RWPE2 (cell line): ENCODE results near the gene CLDN6.

Experiments used
- ATAC-seq: fragments of 200-7000 bp; cut with Tn5 transposase; 3 replicates; pipeline ENCODE4 v1.9.1; 2021; ENCODE audit warnings: low read depth
- DNase-seq: peaks from one replicate; pipeline ENCODE4 v3.0.0-alpha.2; 2020; ENCODE audit warnings: low spot score
- H3K27ac ChIP-seq: fragments of 450-650 bp; 2 replicates; pipeline ENCODE4 v1.5.1; 2017; ENCODE audit warnings: mild to moderate bottlenecking; ENCODE audit not compliant: poor library complexity, severe bottlenecking
- H3K27me3 ChIP-seq: fragments of 250-450 bp; sonication (Bioruptor Pico); 2 replicates; pipeline ENCODE4 v1.5.1; 2021; ENCODE audit warnings: mild to moderate bottlenecking, moderate library complexity; ENCODE audit not compliant: insufficient read depth, poor library complexity, severe bottlenecking
- H3K36me3 ChIP-seq: fragments of 250-450 bp; sonication (Bioruptor Pico); 2 replicates; pipeline ENCODE4 v1.5.1; 2020; ENCODE audit warnings: low read depth, mild to moderate bottlenecking, moderate library complexity
- H3K4me1 ChIP-seq: fragments of 250-450 bp; sonication (Bioruptor Pico); 2 replicates; pipeline ENCODE4 v1.5.1; 2021; ENCODE audit warnings: mild to moderate bottlenecking, moderate library complexity; ENCODE audit not compliant: insufficient read depth, poor library complexity, severe bottlenecking
- H3K4me3 ChIP-seq: fragments of 250-450 bp; sonication (Bioruptor Pico); 2 replicates; pipeline ENCODE4 v1.5.1; 2021; ENCODE audit warnings: mild to moderate bottlenecking, moderate library complexity; ENCODE audit not compliant: severe bottlenecking
- H3K9me3 ChIP-seq: fragments of 250-450 bp; sonication (Bioruptor Pico); 2 replicates; pipeline ENCODE4 v1.5.1; 2021; ENCODE audit warnings: mild to moderate bottlenecking, moderate library complexity; ENCODE audit not compliant: severe bottlenecking
- TF ChIP-seq, protein P1 (sequence below): fragments of 450-650 bp; IDR thresholded peaks from one replicate; pipeline ENCODE4 v1.5.1; 2017; ENCODE audit warnings: mild to moderate bottlenecking, moderate library complexity; ENCODE audit not compliant: poor library complexity, severe bottlenecking

The CLDN6 gene

GRCh38 chr16:3050487-3050886 lies 32.5 kb upstream of the CLDN6 start:
- no peaks in the 10 kb centered on the region for H3K9me3 ChIP-seq
- H3K27me3 ChIP-seq: peaks cover 30% of the 10 kb centered on the region
- H3K27ac ChIP-seq: no peak overlapping the region
- no peaks in the 10 kb centered on the region for H3K36me3 ChIP-seq
- TF ChIP-seq, protein P1, sequence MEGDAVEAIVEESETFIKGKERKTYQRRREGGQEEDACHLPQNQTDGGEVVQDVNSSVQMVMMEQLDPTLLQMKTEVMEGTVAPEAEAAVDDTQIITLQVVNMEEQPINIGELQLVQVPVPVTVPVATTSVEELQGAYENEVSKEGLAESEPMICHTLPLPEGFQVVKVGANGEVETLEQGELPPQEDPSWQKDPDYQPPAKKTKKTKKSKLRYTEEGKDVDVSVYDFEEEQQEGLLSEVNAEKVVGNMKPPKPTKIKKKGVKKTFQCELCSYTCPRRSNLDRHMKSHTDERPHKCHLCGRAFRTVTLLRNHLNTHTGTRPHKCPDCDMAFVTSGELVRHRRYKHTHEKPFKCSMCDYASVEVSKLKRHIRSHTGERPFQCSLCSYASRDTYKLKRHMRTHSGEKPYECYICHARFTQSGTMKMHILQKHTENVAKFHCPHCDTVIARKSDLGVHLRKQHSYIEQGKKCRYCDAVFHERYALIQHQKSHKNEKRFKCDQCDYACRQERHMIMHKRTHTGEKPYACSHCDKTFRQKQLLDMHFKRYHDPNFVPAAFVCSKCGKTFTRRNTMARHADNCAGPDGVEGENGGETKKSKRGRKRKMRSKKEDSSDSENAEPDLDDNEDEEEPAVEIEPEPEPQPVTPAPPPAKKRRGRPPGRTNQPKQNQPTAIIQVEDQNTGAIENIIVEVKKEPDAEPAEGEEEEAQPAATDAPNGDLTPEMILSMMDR: no peak
- no peak overlapping the region for H3K4me3 ChIP-seq
- no peaks in the 10 kb centered on the region for H3K4me1 ChIP-seq
- ATAC-seq: no peak
- no peak for DNase-seq

- H3K27me3 ChIP-seq: peaks cover 35% of the 10 kb centered on the region
Observed at GRCh38 chr16:3049921-3050481, 32.0 kb upstream of the CLDN6 start.

DNA sequence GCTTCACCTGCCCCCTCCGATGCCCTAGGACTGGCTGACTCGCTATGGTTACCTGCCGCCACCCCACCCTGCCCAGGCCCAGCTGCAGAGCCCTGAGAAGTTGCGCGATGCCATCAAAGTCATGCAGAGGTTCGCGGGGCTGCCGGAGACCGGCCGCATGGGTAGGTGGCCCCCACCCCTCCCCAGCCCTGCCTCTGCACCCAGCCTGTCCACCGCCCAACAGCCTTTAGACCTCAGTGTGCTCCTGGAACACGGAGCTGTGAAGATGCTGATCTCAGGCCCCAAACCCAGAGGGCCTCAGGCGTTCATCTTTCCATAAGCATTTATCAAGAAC lies 29.4 kb upstream of the CLDN6 start:
- peak; percentile 5; the same call in 1 of the 3 replicates for ATAC-seq
- Histone ChIP-seq H3K4me3 (no peak overlapping the region), H3K27ac (no peak overlapping the region), H3K4me1 (no peaks in the 10 kb centered on the region), H3K9me3 (no peaks in the 10 kb centered on the region), H3K36me3 (no peaks in the 10 kb centered on the region), H3K27me3 (peaks cover 40% of the 10 kb centered on the region)
- DNase-seq: no peak
- TF ChIP-seq, protein P1: no peak

More at GRCh38 chr16:3049921-3050481, 32.0 kb upstream of the CLDN6 start:
- ATAC-seq (no peak), DNase-seq (no peak)
- Histone ChIP-seq H3K27ac (no peak overlapping the region), H3K4me1 (no peaks in the 10 kb centered on the region), H3K4me3 (no peak overlapping the region), H3K36me3 (no peaks in the 10 kb centered on the region), H3K9me3 (no peaks in the 10 kb centered on the region)
- TF ChIP-seq, protein P1: no peak

- H3K4me3 ChIP-seq: peak overlapping the region; percentile 34
- no peaks in the 10 kb centered on the region for H3K4me1 ChIP-seq
- H3K36me3 ChIP-seq: no peaks in the 10 kb centered on the region
- ATAC-seq (0 out of 3 replicates have a peak, but pooled peaks have one; percentile 19), DNase-seq (no peak)
- H3K27ac ChIP-seq: no peak overlapping the region
- no peaks in the 10 kb centered on the region for H3K9me3 ChIP-seq
- peaks cover 40% of the 10 kb centered on the region for H3K27me3 ChIP-seq
- TF ChIP-seq, protein P1: no peak
Observed at GRCh38 chr16:3046641-3047386, 28.8 kb upstream of the CLDN6 start.
